SK-N-SH (cell line): ENCODE results near the gene RRP9. TPM values are rescaled to one million over a fixed set of nuclear protein-coding genes. Genes with fewer than 3 reads are reported as not detected.

Experiments
- CTCF ChIA-PET: fragments of 300-600, 350-600 bp; formaldehyde crosslinking; extraction: SDS; loops from one replicate; lab custom pipeline; 2021; lab: Yijun Ruan, JAX
- POLR2A ChIA-PET: fragments of 350-600 bp; sonication (Branson Sonifier 250); formaldehyde crosslinking; extraction: SDS; loops from one replicate; lab custom pipeline; 2020; ENCODE audit warnings: antibody characterized with exemption, inconsistent platforms; lab: Yijun Ruan, JAX
- DNase-seq: peaks from one replicate; pipeline ENCODE4 v3.0.0; 2012
- H2AFZ ChIP-seq: fragments of 200-600 bp; sonication (generic); 2 replicates; pipeline ENCODE4 v1.8.1; 2016; ENCODE audit warnings: antibody characterized with exemption, mild to moderate bottlenecking, low read depth
- H3F3A ChIP-seq: fragments of 200-600 bp; sonication (generic); replicated peaks from 2 replicates; pipeline ENCODE3; 2016; ENCODE audit warnings: antibody characterized with exemption, mild to moderate bottlenecking; ENCODE audit not compliant: insufficient read depth
- H3K27ac ChIP-seq, 2 experiments: fragments of 200-500 bp in 1 of 2; fragments of 200-600 bp in 1 of 2; sonication (Bioruptor generic) in 1 of 2; sonication (generic), shearing (Covaris generic) in 1 of 2; 2 replicates each; pipeline versions ENCODE4 v1.5.1 to v1.6.1; 2014 to 2016; ENCODE audit warnings: low read depth in 2 of 2, inconsistent platforms in 1 of 2, low read length in 1 of 2, mild to moderate bottlenecking in 1 of 2, mixed read lengths in 1 of 2
- H3K27me3 ChIP-seq: fragments of 200-600 bp; sonication (generic), shearing (Covaris generic); 2 replicates; pipeline ENCODE4 v1.6.1; 2016; ENCODE audit warnings: mixed run types; ENCODE audit not compliant: insufficient read depth
- H3K36me3 ChIP-seq, 2 experiments: fragments of 200-500 bp in 1 of 2; fragments of 200-600 bp in 1 of 2; sonication (Bioruptor generic) in 1 of 2; sonication (generic) in 1 of 2; replicated peaks in 1 of 2; 2 replicates each; pipeline versions ENCODE3 to v1.5.1; 2014 to 2016; ENCODE audit warnings: low read length in 1 of 2, mild to moderate bottlenecking in 1 of 2; ENCODE audit not compliant: insufficient read depth in 2 of 2, control insufficient read depth in 1 of 2
- H3K4me1 ChIP-seq, 2 experiments: fragments of 200-500 bp in 1 of 2; fragments of 200-600 bp in 1 of 2; sonication (Bioruptor generic) in 1 of 2; sonication (generic), shearing (Covaris generic) in 1 of 2; 2 replicates each; pipeline versions ENCODE4 v1.5.1 to v1.6.1; 2014 to 2016; ENCODE audit warnings: low read depth in 1 of 2, low read length in 1 of 2, mixed run types in 1 of 2; ENCODE audit not compliant: insufficient read depth in 2 of 2, control insufficient read depth in 1 of 2
- H3K4me2 ChIP-seq: fragments of 200-600 bp; sonication (generic), shearing (Covaris generic); 2 replicates; pipeline ENCODE4 v1.6.1; 2017; ENCODE audit warnings: mixed run types
- H3K4me3 ChIP-seq, 2 experiments: fragments of 200-500 bp in 1 of 2; fragments of 200-600 bp in 1 of 2; sonication (Bioruptor generic) in 1 of 2; sonication (generic), shearing (Covaris generic) in 1 of 2; 2 replicates each; pipeline versions ENCODE4 v1.5.1 to v1.8.1; 2014 to 2016; ENCODE audit warnings: low read depth in 2 of 2, inconsistent platforms in 1 of 2, low read length in 1 of 2, mild to moderate bottlenecking in 1 of 2, mixed read lengths in 1 of 2, moderate library complexity in 1 of 2
- H3K79me2 ChIP-seq: fragments of 200-600 bp; sonication (generic); 2 replicates; pipeline ENCODE4 v1.8.1; 2017; ENCODE audit warnings: mild to moderate bottlenecking; ENCODE audit not compliant: insufficient read depth
- H3K9ac ChIP-seq: fragments of 200-600 bp; sonication (generic); 2 replicates; pipeline ENCODE4 v1.6.1; 2017; ENCODE audit warnings: mixed run types
- H3K9me2 ChIP-seq: fragments of 200-600 bp; sonication (generic); 2 replicates; pipeline ENCODE4 v1.6.1; 2017; ENCODE audit warnings: mixed run types
- H3K9me3 ChIP-seq: fragments of 200-600 bp; sonication (generic); 2 replicates; pipeline ENCODE4 v1.6.1; 2017; ENCODE audit warnings: mixed run types, mild to moderate bottlenecking, moderate library complexity
- H4K20me1 ChIP-seq: fragments of 200-600 bp; sonication (generic); 2 replicates; pipeline ENCODE4 v1.6.1; 2017; ENCODE audit warnings: mild to moderate bottlenecking, mixed run types; ENCODE audit not compliant: insufficient read depth
- CHD2 ChIP-seq: fragments of 150-350 bp; IDR thresholded peaks from 2 replicates; pipeline ENCODE4 v1.6.1; 2018; ENCODE audit warnings: low read length; ENCODE audit not compliant: partially characterized antibody
- CTCF ChIP-seq: fragments of 200-600 bp; sonication (generic); IDR thresholded peaks from 2 replicates; pipeline ENCODE4 v1.6.1; 2017; ENCODE audit warnings: antibody characterized with exemption, mild to moderate bottlenecking, moderate library complexity
- EP300 ChIP-seq, 2 experiments: IDR thresholded peaks; 2 replicates each; pipeline versions ENCODE4 v1.4.0 to v1.6.1; 2012; ENCODE audit warnings: borderline replicate concordance in 1 of 2, low read depth in 1 of 2, low read length in 1 of 2
- FOXJ3 ChIP-seq: sonication (generic); formaldehyde crosslinking; IDR thresholded peaks from 2 replicates; pipeline ENCODE4 v1.5.1; 2020; ENCODE audit warnings: mild to moderate bottlenecking, missing genetic modification reagents
- IRF3 ChIP-seq: fragments of 150-350 bp; IDR thresholded peaks from 2 replicates; pipeline ENCODE4 v1.6.1; 2016; ENCODE audit warnings: mild to moderate bottlenecking, low read depth, low read length
- MXI1 ChIP-seq: IDR thresholded peaks from 2 replicates; pipeline ENCODE4 v1.6.1; 2012; ENCODE audit warnings: mild to moderate bottlenecking, low read depth, low read length, improper control_type of control experiment
- PBX3 ChIP-seq: IDR thresholded peaks from 2 replicates; pipeline ENCODE4; 2012
- RAD21 ChIP-seq: IDR thresholded peaks from 2 replicates; pipeline ENCODE4 v1.6.1; 2012; ENCODE audit warnings: mild to moderate bottlenecking, low read length
- RCOR1 ChIP-seq: fragments of 150-350 bp; IDR thresholded peaks from 2 replicates; pipeline ENCODE4 v1.6.1; 2017; ENCODE audit warnings: antibody characterized with exemption, low read length
- RXRA ChIP-seq: IDR thresholded peaks from 2 replicates; pipeline ENCODE4 v1.4.0; 2012; ENCODE audit warnings: low read depth, mild to moderate bottlenecking, borderline replicate concordance
- TCF12 ChIP-seq: IDR thresholded peaks from 2 replicates; pipeline ENCODE4 v1.4.0; 2012
- TEAD4 ChIP-seq: IDR thresholded peaks from 2 replicates; pipeline ENCODE4 v1.4.0; 2012; ENCODE audit warnings: mild to moderate bottlenecking, borderline replicate concordance; ENCODE audit not compliant: insufficient read depth
- ZBTB33 ChIP-seq: IDR thresholded peaks from 2 replicates; pipeline ENCODE4 v1.4.0; 2012; ENCODE audit warnings: low read depth, borderline replicate concordance
- WGBS: methylation state at CpG from one replicate; pipeline ENCODE4 v1.1.6; 2017; ENCODE audit warnings: low lambda C conversion rate; 5-methylcytosine and 5-hydroxymethylcytosine counted together
- polyA plus RNA-seq, 3 experiments: library from polyadenylated mRNA; depleted of rRNA; stranded (reverse); fragments of >200 nt; gene quantifications; 2 replicates each; pipeline ENCODE4 v1.2.3, GENCODE V29; 2012

RRP9 gene
- polyA plus RNA-seq, 1 of the 3 experiments (the other 2 are of a cell fraction) = 49.6 TPM

- H3F3A ChIP-seq = peaks cover 6% of the 10 kb centered on the region
- H3K4me3 ChIP-seq = no peak overlapping the region
- POLR2A ChIA-PET = interaction anchor here (1.0 to 1.8 kb wide), 3 partner anchors 10 to 21 kb away, joined by 3 to 11 read pairs (median 3); partner anchors contain the start of gene ABHD14B
- no peak overlapping the region for H3K9ac ChIP-seq
- CTCF ChIA-PET = interaction anchor here (0.8 to 10.7 kb wide), 5 partner anchors 9 to 22 kb away, joined by 4 to 84 read pairs (median 8); partner anchors contain the start of genes ABHD14A, ABHD14B, ACY1 and GPR62
- peaks cover 39% of the 10 kb centered on the region for H3K79me2 ChIP-seq
- H3K27ac ChIP-seq = peak overlapping the region in 1 of 2 experiments; percentile 16; a peak in 1 of 4 replicates
- H3K9me2 ChIP-seq = no peaks in the 10 kb centered on the region
- H2AFZ ChIP-seq = no peak overlapping the region
- 100% methylated on average over 1 of the region's 12 CpGs for WGBS
- H3K4me2 ChIP-seq = no peak overlapping the region
- H4K20me1 ChIP-seq = 0 out of 2 replicates have a peak, but pooled peaks cover 4% of the 10 kb centered on the region
- peaks cover 0 to 25% of the 10 kb centered on the region in 2 experiments for H3K36me3 ChIP-seq
- DNase-seq = peak; percentile 40
- TF ChIP-seq FOXJ3 (no peak), ZBTB33 (no peak), RAD21 (no peak), TCF12 (no peak), RXRA (no peak), TEAD4 (no peak), MXI1 (no peak), CTCF (no peak), IRF3 (no peak), CHD2 (no peak), PBX3 (no peak), RCOR1 (no peak), EP300 (IDR thresholded peaks at IDR 0.05; ENCODE audit: borderline replicate concordance in 1 of 2, low read depth in 1 of 2, low read length in 1 of 2) (no peak)
- no peaks in the 10 kb centered on the region for H3K27me3 ChIP-seq
- peaks cover 4 to 41% of the 10 kb centered on the region in 2 experiments; a peak in 2 of 4 replicates for H3K4me1 ChIP-seq
- no peaks in the 10 kb centered on the region for H3K9me3 ChIP-seq
Observed at GRCh38 chr3:51963951-51964451, 22.3 kb upstream of the RRP9 start.
